Keratinocyte (primary cell): ENCODE data around the gene GPC3. TPM values are rescaled to one million over a fixed set of nuclear protein-coding genes. Genes with fewer than 3 reads are reported as not detected.

ENCODE experiments used
- DNase-seq: peaks from one replicate; pipeline ENCODE4 v3.0.0-alpha.2; 2011; ENCODE audit warnings: low read depth, missing footprints, low spot score
- FAIRE-seq: peaks from 2 replicates; lab custom pipeline; 2011; peaks lifted over from hg19 to GRCh38; lab: Jason Lieb, UNC
- H2AFZ ChIP-seq: 2 replicates; pipeline ENCODE4 v1.6.0; 2012; ENCODE audit warnings: low read length, control low read depth, inconsistent platforms; ENCODE audit not compliant: control insufficient read depth
- H3K27ac ChIP-seq: 2 replicates; pipeline ENCODE4 v1.5.1; 2011; ENCODE audit warnings: low read length; ENCODE audit not compliant: control insufficient read depth, insufficient read depth
- H3K27me3 ChIP-seq: 3 replicates; pipeline ENCODE4 v1.6.0; 2011; ENCODE audit warnings: low read length; ENCODE audit not compliant: control insufficient read depth, insufficient read depth; ENCODE audit errors: extremely low read depth
- H3K36me3 ChIP-seq, 2 experiments: 2 replicates in 1 of 2; 3 replicates in 1 of 2; pipeline ENCODE4 v1.5.1; 2011; ENCODE audit warnings: low read length in 2 of 2, mild to moderate bottlenecking in 1 of 2; ENCODE audit not compliant: control insufficient read depth in 2 of 2, insufficient read depth in 2 of 2; ENCODE audit errors: extremely low read depth in 1 of 2
- H3K4me1 ChIP-seq: 3 replicates; pipeline ENCODE4 v1.5.1; 2011; ENCODE audit warnings: low read length; ENCODE audit not compliant: control insufficient read depth, insufficient read depth; ENCODE audit errors: extremely low read depth
- H3K4me2 ChIP-seq: 3 replicates; pipeline ENCODE4 v1.6.0; 2011; ENCODE audit warnings: low read depth, low read length; ENCODE audit not compliant: control insufficient read depth, insufficient read depth; ENCODE audit errors: extremely low read depth
- H3K4me3 ChIP-seq, 3 experiments: fragments of 200-600 bp in 1 of 3; sonication (generic) in 1 of 3; 2 replicates in 2 of 3; 3 replicates in 1 of 3; pipeline ENCODE4 v1.5.1; 2011 to 2016; ENCODE audit warnings: low read length in 3 of 3, mild to moderate bottlenecking in 3 of 3, control low read depth in 2 of 3, inconsistent platforms in 1 of 3, low read depth in 1 of 3, mixed read lengths in 1 of 3, mixed run types in 1 of 3, moderate library complexity in 1 of 3; ENCODE audit not compliant: control insufficient read depth in 2 of 3, insufficient read depth in 2 of 3; ENCODE audit errors: extremely low read depth in 1 of 3
- H3K79me2 ChIP-seq: 2 replicates; pipeline ENCODE4 v1.6.0; 2012; ENCODE audit warnings: low read length; ENCODE audit not compliant: control insufficient read depth, insufficient read depth
- H3K9ac ChIP-seq: 3 replicates; pipeline ENCODE4 v1.6.0; 2011; ENCODE audit warnings: low read length; ENCODE audit not compliant: control insufficient read depth, insufficient read depth; ENCODE audit errors: extremely low read depth
- H3K9me1 ChIP-seq: 3 replicates; pipeline ENCODE4 v1.6.0; 2011; ENCODE audit warnings: low read length; ENCODE audit not compliant: control insufficient read depth, insufficient read depth; ENCODE audit errors: extremely low read depth
- H3K9me3 ChIP-seq: 2 replicates; pipeline ENCODE4 v1.5.1; 2012; ENCODE audit warnings: low read depth, low read length; ENCODE audit not compliant: control insufficient read depth
- H4K20me1 ChIP-seq: 3 replicates; pipeline ENCODE4 v1.6.0; 2011; ENCODE audit warnings: low read length; ENCODE audit not compliant: control insufficient read depth, insufficient read depth; ENCODE audit errors: extremely low read depth
- CTCF ChIP-seq, 3 experiments: IDR thresholded peaks in 1 of 3; conservative IDR thresholded peaks in 1 of 3; optimal IDR thresholded peaks in 1 of 3; 2 replicates in 2 of 3; 3 replicates in 1 of 3; pipeline versions ENCODE3 to v1.5.1; 2011; ENCODE audit warnings: low read length in 3 of 3, mild to moderate bottlenecking in 3 of 3, moderate library complexity in 2 of 3, control low read depth in 1 of 3, inconsistent platforms in 1 of 3; ENCODE audit not compliant: insufficient read depth in 2 of 3; ENCODE audit errors: extremely low read depth in 1 of 3
- EZH2 ChIP-seq: IDR thresholded peaks from one replicate; pipeline ENCODE4 v1.6.1; 2012; ENCODE audit warnings: inconsistent platforms, mild to moderate bottlenecking, low read length, moderate library complexity
- dilution Hi-C: fragments of 300-500 bp; cut with MboI; formaldehyde crosslinking; loops from one replicate; pipeline ENCODE4 v1.7.0; 2020; ENCODE audit warnings: low sequenced_read_pairs; ENCODE audit not compliant: extremely low pct_ligation_motif_present
- polyA plus RNA-seq, 5 experiments: library from polyadenylated mRNA; depleted of rRNA in 3 of 5; stranded (reverse) in 3 of 5; stranded (forward) in 1 of 5; unstranded in 1 of 5; fragments of >200 nt; gene quantifications; 1 replicate in 1 of 5; 2 replicates in 3 of 5; 3 replicates in 1 of 5; pipeline versions ENCODE4 v1.2.1 to v1.2.3, GENCODE V29; 2011 to 2012; ENCODE audit warnings: missing spikeins in 2 of 5, low read depth in 1 of 5, low replicate concordance in 1 of 5

The GPC3 gene
- polyA plus RNA-seq, 1 donor (not counting 4 experiments of a cell fraction or from before 2014, with no cell fraction given) = 0.03 TPM

GRCh38 chrX:133928365-133928764 lies 57.0 kb downstream of the GPC3 start:
- no peaks in the 10 kb centered on the region for H3K9me3 ChIP-seq
- no peak for TF ChIP-seq CTCF (optimal IDR thresholded peaks at IDR 0.05 in 1 of 3, IDR thresholded peaks at IDR 0.05 in 1 of 3, conservative IDR thresholded peaks at IDR 0.05 in 1 of 3; ENCODE audit: extremely low read depth in 1 of 3, insufficient read depth in 2 of 3, low read length in 3 of 3)
- TF ChIP-seq EZH2 = no peak
- no peak overlapping the region for H2AFZ ChIP-seq
- no peak overlapping the region for H3K4me2 ChIP-seq
- no peaks in the 10 kb centered on the region for H3K9me1 ChIP-seq
- H4K20me1 ChIP-seq = no peaks in the 10 kb centered on the region
- no peak overlapping the region for H3K4me3 ChIP-seq
- dilution Hi-C loops = no loop called here
- no peak for FAIRE-seq
- no peaks in the 10 kb centered on the region for H3K27me3 ChIP-seq
- no peak overlapping the region for H3K27ac ChIP-seq
- no peak overlapping the region for H3K9ac ChIP-seq
- H3K79me2 ChIP-seq = no peaks in the 10 kb centered on the region
- H3K4me1 ChIP-seq = no peaks in the 10 kb centered on the region
- DNase-seq = no peak
- H3K36me3 ChIP-seq = no peaks in the 10 kb centered on the region

GRCh38 chrX:133926809-133927208 lies 58.6 kb downstream of the GPC3 start:
- Histone ChIP-seq H3K36me3 (no peaks in the 10 kb centered on the region), H3K4me1 (no peaks in the 10 kb centered on the region), H3K27me3 (no peaks in the 10 kb centered on the region), H3K4me3 (no peak overlapping the region), H3K79me2 (no peaks in the 10 kb centered on the region), H3K27ac (no peak overlapping the region), H3K4me2 (no peak overlapping the region), H3K9me1 (no peaks in the 10 kb centered on the region), H4K20me1 (no peaks in the 10 kb centered on the region), H2AFZ (no peak overlapping the region), H3K9me3 (no peaks in the 10 kb centered on the region), H3K9ac (no peak overlapping the region)
- FAIRE-seq = no peak
- no peak for DNase-seq
- dilution Hi-C loops = no loop called here
- TF ChIP-seq CTCF (optimal IDR thresholded peaks at IDR 0.05 in 1 of 3, IDR thresholded peaks at IDR 0.05 in 1 of 3, conservative IDR thresholded peaks at IDR 0.05 in 1 of 3; ENCODE audit: extremely low read depth in 1 of 3, insufficient read depth in 2 of 3, low read length in 3 of 3) (no peak), EZH2 (no peak)
